ENCODE data around the gene RSPRY1. TPM values are rescaled to one million over a fixed set of nuclear protein-coding genes. Genes with fewer than 3 reads are reported as not detected.

Gene RSPRY1
- total and polyA plus RNA-seq, 2 of the 8 experiments (the other 6 are each of a cell fraction or from before 2014, with no cell fraction given): 11.5 to 32.5 TPM

DNA sequence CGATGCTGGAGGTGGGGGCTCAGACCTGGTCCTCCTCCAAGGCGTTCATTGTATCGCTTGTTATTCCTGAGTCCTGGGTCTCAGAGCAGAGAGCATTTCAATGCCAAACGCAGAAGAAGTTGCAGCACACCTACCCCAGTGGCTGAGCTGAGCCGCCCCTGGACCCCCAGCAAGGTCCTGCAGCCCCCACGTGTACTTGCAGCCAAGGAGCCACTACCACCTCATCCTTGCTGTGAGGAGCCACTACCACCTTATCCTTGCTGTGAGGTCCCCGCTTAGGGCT, 84.9 kb downstream of the RSPRY1 start:
- H3K27ac ChIP-seq (ENCODE audit: low read depth, low read length): no peak overlapping the region

More for the DNA sequence above, 84.9 kb downstream of the RSPRY1 start:
- H2BK12ac ChIP-seq (ENCODE audit: low read depth, low read length): no peak overlapping the region; the same call in 1 of the 2 replicates
- H3K79me1 ChIP-seq (ENCODE audit: low read depth, low read length): no peaks in the 10 kb centered on the region
- H3K23me2 ChIP-seq (ENCODE audit: low read depth, low read length): 0 out of 2 replicates have a peak, but pooled peaks cover 1% of the 10 kb centered on the region
- H3K14ac ChIP-seq (ENCODE audit: insufficient read length): no peak overlapping the region
- H3K18ac ChIP-seq (ENCODE audit: extremely low read depth, low read length): no peak overlapping the region
- no peak overlapping the region for H2AK5ac ChIP-seq (ENCODE audit: low read depth, low read length)
- no peak overlapping the region for H2BK20ac ChIP-seq (ENCODE audit: low read length)
- ChIA-PET CTCF (ENCODE audit: partially characterized antibody) (interaction anchor here (1.1 to 1.4 kb wide), 2 partner anchors 9 to 15 kb away, joined by 3 to 4 read pairs; no protein-coding TSS in a partner anchor), POLR2A (ENCODE audit: partially characterized antibody) (interaction anchor here (1.2 to 2.3 kb wide), 2 partner anchors 85 to 339 kb away, joined by 3 to 7 read pairs; partner anchors contain the start of genes HERPUD1, PSME3IP1 and RSPRY1)
- H3K56ac ChIP-seq (replicated peaks; ENCODE audit: insufficient read length, low read depth, low read length): no peak overlapping the region
- no peak overlapping the region for H2BK120ac ChIP-seq (replicated peaks; ENCODE audit: low read depth, low read length)
- no peak overlapping the region for H2BK15ac ChIP-seq (ENCODE audit: low read length)
- DNase-seq (ENCODE audit: low read depth in 1 of 2, low spot score in 2 of 2) (no peak), FAIRE-seq (no peak)
- H4K8ac ChIP-seq (ENCODE audit: extremely low read depth, insufficient read depth, low read length): no peak overlapping the region
- H4K20me1 ChIP-seq (replicated peaks in 1 of 2; ENCODE audit: control insufficient read depth in 1 of 2, insufficient read depth in 2 of 2, low read length in 2 of 2): no peaks in the 10 kb centered on the region
- no peak overlapping the region for H2AFZ ChIP-seq (ENCODE audit: low read length)
- H4K5ac ChIP-seq (ENCODE audit: insufficient read length, low read depth, low read length): no peak overlapping the region
- peaks cover 0 to 6% (median 2%) of the 10 kb centered on the region in 4 experiments; a peak in 2 of 7 replicates for H3K4me1 ChIP-seq (replicated peaks in 1 of 4; ENCODE audit: control insufficient read depth in 3 of 4, insufficient read depth in 4 of 4, low read length in 3 of 4)
- no peak overlapping the region for H3K4me2 ChIP-seq (ENCODE audit: insufficient read depth in 1 of 2, low read depth in 2 of 2, low read length in 2 of 2)
- no peaks in the 10 kb centered on the region for H3K79me2 ChIP-seq (ENCODE audit: control insufficient read depth in 1 of 2, insufficient read depth in 2 of 2, low read length in 2 of 2)
- no peak overlapping the region for H4K91ac ChIP-seq (replicated peaks; ENCODE audit: insufficient read length, low read length)
- 88% methylated on average over 5 of the region's 7 CpGs; no CpG with 5 or more reads in 1 of the 2 experiments for WGBS, 2 experiments (ENCODE audit: extremely low coverage in 1 of 2, insufficient coverage in 1 of 2, insufficient read length in 1 of 2, insufficient replicate concordance in 2 of 2, low coverage in 1 of 2, low lambda C conversion rate in 2 of 2, missing lambda C conversion rate in 1 of 2)
- H3K4ac ChIP-seq (replicated peaks; ENCODE audit: insufficient read length, low read depth, low read length): no peak overlapping the region
- TF ChIP-seq POLR2A (IDR thresholded peaks at IDR 0.05; ENCODE audit: control extremely low read depth in 1 of 2, low read depth in 2 of 2, low read length in 2 of 2) (no peak), FOSL1 (IDR thresholded peaks at IDR 0.05; ENCODE audit: insufficient read depth, low read depth, low read length) (no peak), SP1 (IDR thresholded peaks at IDR 0.05; ENCODE audit: low read depth, low read length) (no peak)
- H3K27me3 ChIP-seq (replicated peaks in 1 of 4; ENCODE audit: control insufficient read depth in 3 of 4, extremely low read depth in 1 of 4, insufficient read depth in 3 of 4, low read length in 3 of 4): no peaks in the 10 kb centered on the region
- no peaks in the 10 kb centered on the region for H3K9me3 ChIP-seq (ENCODE audit: insufficient read depth in 2 of 2, low read depth in 1 of 2, low read length in 1 of 2)
- H3K4me3 ChIP-seq (ENCODE audit: extremely low read depth in 1 of 4, insufficient read depth in 2 of 4, low read depth in 3 of 4, low read length in 4 of 4): no peak overlapping the region
- H3K9ac ChIP-seq (replicated peaks in 1 of 4; ENCODE audit: extremely low read depth in 1 of 4, low read depth in 3 of 4, low read length in 3 of 4): no peak overlapping the region
- no peak overlapping the region for H3K23ac ChIP-seq (ENCODE audit: insufficient read length)
- H3K36me3 ChIP-seq (ENCODE audit: control insufficient read depth in 2 of 4, insufficient read depth in 4 of 4, low read length in 3 of 4): no peaks in the 10 kb centered on the region
- H2BK5ac ChIP-seq (ENCODE audit: low read depth, low read length): no peak overlapping the region

Measured in H1 (cell line).